ENCODE results near the gene CUEDC2.
"Not testable (repeated sequence)": the region's sequence is repeated elsewhere in the genome, so short reads cannot be mapped to it uniquely, and the experiment has no call there.

CUEDC2 gene

GRCh38 chr10:102454662-102455487 lies 22.5 kb upstream of the CUEDC2 start:
- not testable (repeated sequence) for DNase-seq

GRCh38 chr10:102453502-102453901 lies 21.1 kb upstream of the CUEDC2 start:
- no peak for DNase-seq

DNA sequence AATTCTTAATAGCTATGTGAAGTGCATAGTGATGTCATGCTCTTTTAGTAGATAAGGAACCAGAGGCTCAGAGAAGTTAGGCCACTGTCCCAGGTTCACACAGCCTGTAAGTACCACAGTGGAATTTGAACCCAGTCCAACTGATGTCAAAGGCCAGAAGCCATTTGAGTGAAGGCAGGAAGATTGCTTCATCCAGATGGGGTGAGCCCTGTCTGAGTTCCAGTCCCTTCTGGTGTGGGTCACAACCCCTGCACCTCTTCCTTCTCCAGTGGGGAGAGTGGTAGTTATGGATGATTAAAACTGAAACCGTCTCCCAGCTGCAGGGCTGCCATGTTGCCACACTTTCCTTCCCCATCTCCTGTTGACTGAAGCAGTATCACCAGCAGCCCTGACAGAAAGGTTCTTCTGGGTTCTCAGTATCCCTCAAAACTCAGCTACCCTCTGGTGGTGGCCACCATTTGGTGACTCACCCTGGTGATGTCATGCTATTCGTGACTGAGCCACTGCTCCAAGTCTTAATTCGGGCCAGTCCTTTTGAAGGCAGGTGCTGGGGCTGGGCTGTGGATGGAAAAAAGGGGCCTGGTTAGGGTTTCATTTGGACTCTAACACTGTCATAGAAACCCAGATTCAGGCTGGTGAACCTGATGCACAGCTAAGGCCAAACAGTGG lies 20.4 kb upstream of the CUEDC2 start:
- DNase-seq = peak; percentile 56 to 70

DNA sequence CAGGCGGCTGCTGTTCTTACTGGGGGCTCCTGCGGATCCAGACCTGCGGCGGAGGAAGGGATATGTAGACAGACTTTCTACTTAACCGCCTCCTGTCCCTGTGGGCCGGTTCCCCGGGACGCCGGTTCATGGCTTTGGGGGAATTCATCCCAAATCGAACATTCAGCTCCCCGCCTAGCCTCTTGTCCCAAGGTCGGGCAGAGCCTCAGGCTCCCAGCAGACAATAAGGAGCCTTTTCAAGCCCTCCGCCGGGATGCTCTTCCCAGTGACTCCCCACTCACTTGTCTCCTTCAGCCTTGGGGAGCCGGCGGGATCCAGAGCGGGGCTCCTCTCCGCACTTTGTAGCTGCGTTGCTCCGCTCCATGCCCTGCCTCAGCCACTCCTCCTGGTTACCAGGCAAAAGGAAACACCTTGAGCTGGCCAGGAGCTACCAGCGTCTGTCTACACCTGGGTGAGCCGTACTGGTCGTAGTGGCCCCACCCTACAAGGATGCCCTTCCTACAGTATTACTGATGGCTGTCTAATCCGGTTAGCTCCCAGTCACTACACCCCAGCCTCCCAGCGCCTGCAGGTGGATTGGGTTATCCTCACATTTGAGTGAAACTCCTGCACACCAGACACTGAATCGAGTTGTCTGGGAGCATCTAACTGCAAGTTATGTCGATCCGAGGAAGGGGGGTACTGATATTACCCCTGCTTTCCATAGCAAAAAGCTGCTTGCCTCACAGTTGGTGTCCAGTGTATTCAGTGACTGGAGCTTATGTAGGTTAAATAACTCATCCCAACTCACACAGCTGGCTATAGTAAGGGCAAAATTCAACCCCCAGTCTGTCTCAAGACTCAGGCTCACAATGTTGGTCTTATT lies 19.0 kb upstream of the CUEDC2 start, which contains the start of gene C10orf95:
Gene C10orf95, minus strand, starts transcription at position 439 of the 865 bp plus-strand sequence. CDS start 450 bp downstream, outside the sequence.
- DNase-seq = no peak

- DNase-seq = peak; percentile 67 to 81
These were observed 18.2 kb upstream of the CUEDC2 start for GRCh38 chr10:102450374-102451104.

- DNase-seq = no peak
These were observed 17.7 kb upstream of the CUEDC2 start for GRCh38 chr10:102450124-102450373.

GRCh38 chr10:102449321-102450123 lies 17.1 kb upstream of the CUEDC2 start:
- DNase-seq = peak; percentile 71 to 75

DNA sequence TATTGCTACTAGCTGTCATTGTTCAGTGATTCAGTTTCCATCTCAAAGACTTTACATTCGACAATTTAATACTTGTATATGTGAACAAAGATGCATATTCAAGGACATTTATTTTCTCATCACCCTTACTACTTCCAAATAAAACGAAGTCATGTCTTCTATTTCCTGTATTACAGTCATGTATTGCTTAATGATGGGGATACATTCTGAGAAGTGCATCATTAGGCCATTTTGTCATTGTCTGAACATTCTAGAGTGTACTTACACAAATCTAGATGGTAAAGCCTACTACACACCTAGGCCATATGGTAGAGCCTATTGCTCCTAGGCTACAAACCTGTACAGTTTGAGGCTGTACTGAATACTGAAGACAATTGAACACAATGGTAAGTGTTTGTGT lies 12.5 kb upstream of the CUEDC2 start:
- DNase-seq = no peak

- no peak for DNase-seq
These were observed 6.0 kb upstream of the CUEDC2 start for GRCh38 chr10:102438374-102438773.

- no peak for DNase-seq
These were observed 5.1 kb upstream of the CUEDC2 start for GRCh38 chr10:102437515-102437914.

DNA sequence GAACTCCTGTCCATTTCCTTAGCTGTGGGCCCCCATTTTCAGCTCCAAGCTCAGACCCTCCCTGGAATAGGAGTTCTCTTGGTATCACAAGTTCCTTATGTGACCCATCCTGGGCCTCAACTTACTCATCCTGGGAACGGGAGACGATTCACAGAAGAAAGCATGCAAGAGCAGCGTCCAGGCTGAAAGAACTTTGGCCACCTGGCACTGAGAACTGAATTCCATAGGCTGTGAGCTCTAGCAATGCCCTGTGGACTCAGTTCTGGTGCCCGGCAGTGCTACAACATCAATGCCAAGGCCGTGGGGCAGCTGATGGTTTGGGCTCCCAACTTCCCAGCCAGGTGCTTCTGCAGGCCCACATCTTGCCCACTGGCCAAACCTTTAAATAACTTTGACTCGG lies 3.9 kb upstream of the CUEDC2 start:
- no peak for DNase-seq

GRCh38 chr10:102435529-102436233 lies 3.3 kb upstream of the CUEDC2 start:
- DNase-seq = no peak

GRCh38 chr10:102435133-102435497 lies 2.7 kb upstream of the CUEDC2 start:
- DNase-seq = no peak

- DNase-seq = no peak
These were observed 2.2 kb upstream of the CUEDC2 start for GRCh38 chr10:102434394-102435132.

DNA sequence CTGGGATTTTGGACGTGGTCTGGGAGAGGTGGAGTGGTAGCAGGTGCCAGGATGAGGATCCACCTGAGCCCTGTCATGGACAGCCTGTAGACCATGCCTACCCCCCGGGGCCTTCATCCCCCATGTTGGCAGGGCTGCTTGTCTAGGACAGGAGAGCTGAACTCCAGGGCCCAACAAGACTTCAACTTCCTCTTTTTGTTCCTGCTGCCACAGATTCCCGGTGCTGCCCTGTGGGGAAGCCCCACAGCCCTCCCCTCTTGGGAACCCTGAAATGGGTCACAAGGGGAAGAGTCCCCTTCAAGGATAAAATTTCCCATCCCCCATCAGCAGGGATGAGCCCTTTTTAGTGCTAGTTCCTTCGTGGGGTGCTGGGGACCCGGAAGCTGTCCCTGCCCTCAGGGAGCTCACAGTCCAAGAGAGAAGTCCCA lies 1.3 kb upstream of the CUEDC2 start:
- no peak for DNase-seq

DNA sequence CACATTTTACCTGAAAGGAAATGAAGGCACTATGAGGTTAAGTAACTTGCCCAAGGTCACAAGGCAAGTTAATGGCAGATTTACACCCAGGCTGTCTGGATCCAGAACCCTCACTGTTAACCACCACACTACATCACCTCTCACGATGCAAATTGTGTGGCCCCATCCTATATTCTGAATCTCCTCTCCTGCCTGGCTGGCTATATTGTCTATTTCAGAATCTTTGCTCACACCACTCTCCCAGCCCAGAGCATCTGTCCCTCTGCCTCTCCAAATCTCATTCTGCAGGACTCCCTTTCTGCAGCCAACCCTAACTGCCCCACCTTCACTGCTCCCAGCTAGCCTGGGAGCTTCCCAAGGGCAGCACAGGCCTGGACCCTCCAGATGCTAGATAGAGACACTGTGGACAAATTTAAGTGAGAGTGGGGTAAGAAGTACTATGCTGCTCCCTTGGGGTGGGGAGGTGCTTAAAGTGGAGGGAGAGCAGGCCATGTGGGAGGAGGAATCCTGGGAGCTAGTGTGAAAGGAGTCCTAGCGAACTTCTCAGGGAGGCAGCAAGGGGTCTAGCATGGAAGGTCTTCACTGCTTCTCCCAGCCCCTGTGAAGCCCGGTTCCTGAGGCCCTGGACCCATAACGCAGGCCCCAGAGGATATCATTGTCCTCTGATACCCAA lies 786 bp downstream of the CUEDC2 start:
- DNase-seq = no peak

- no peak for DNase-seq
These were observed 2.9 kb downstream of the CUEDC2 start for GRCh38 chr10:102429468-102429867.

GRCh38 chr10:102426803-102427287 lies 5.5 kb downstream of the CUEDC2 start:
- no peak for DNase-seq

- no peak for DNase-seq
These were observed 6.9 kb downstream of the CUEDC2 start for GRCh38 chr10:102425444-102425843.

DNA sequence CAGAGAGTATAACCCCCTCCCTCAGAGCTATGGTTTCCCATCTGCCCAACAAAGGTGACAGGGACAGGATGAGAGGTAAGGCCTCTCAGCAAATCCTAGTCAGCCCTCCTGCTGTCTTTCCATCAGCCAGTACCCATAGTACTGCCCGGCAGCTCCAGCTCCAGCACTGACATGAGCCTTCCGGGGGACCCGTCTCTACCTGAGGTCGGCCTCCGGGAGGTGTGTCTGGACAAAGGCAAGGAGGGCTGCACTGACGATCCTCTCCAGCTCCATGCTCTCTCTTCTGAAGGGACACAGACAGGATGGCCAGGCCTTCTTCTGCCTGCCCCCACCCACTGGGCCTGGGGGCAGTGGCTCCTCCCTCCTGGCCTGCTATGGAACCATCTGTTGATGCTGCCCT lies 7.5 kb downstream of the CUEDC2 start:
- DNase-seq = no peak

All from stimulated activated CD4-positive, alpha-beta T cell treated with anti-CD3 and anti-CD28 coated beads, Interleukin-2, amount 100 ng/mL, for 48 hours (primary cell).